DND-41 (cell line): ENCODE data around the gene KIAA1328.

Experiments
- ATAC-seq: fragments of 200-7000 bp; cut with Tn5 transposase; 3 replicates; pipeline ENCODE4 v1.9.1; 2021; ENCODE audit warnings: low read depth; ENCODE audit not compliant: insufficient read depth
- DNase-seq: peaks from one replicate; pipeline ENCODE4 v3.0.0-alpha.2; 2020
- H2AFZ ChIP-seq: 2 replicates; pipeline ENCODE4 v1.6.0; 2012; ENCODE audit warnings: low read depth, low read length
- H3K27ac ChIP-seq: 2 replicates; pipeline ENCODE4 v1.5.1; 2012; ENCODE audit warnings: low read length, inconsistent platforms
- H3K27me3 ChIP-seq: fragments of 200-600 bp; sonication (generic); 2 replicates; pipeline ENCODE4 v1.6.0; 2012; ENCODE audit warnings: low read length, mild to moderate bottlenecking, inconsistent platforms; ENCODE audit not compliant: insufficient read depth, poor library complexity
- H3K36me3 ChIP-seq: 2 replicates; pipeline ENCODE4 v1.5.1; 2012; ENCODE audit warnings: low read length, inconsistent platforms; ENCODE audit not compliant: insufficient read depth
- H3K4me1 ChIP-seq: 2 replicates; pipeline ENCODE4 v1.5.1; 2012; ENCODE audit warnings: mild to moderate bottlenecking, low read length; ENCODE audit not compliant: insufficient read depth
- H3K4me2 ChIP-seq: 2 replicates; pipeline ENCODE4 v1.6.0; 2012; ENCODE audit warnings: mild to moderate bottlenecking, moderate library complexity, low read length, inconsistent platforms; ENCODE audit not compliant: insufficient read depth
- H3K4me3 ChIP-seq, 2 experiments: fragments of 200-600 bp in 1 of 2; shearing (Covaris generic) in 1 of 2; 2 replicates each; pipeline ENCODE4 v1.5.1; 2012 to 2016; ENCODE audit warnings: inconsistent platforms in 2 of 2, low read length in 2 of 2, mild to moderate bottlenecking in 2 of 2, low read depth in 1 of 2, moderate library complexity in 1 of 2
- H3K79me2 ChIP-seq: 2 replicates; pipeline ENCODE4 v1.6.0; 2012; ENCODE audit warnings: low read length, inconsistent platforms; ENCODE audit not compliant: insufficient read depth
- H3K9ac ChIP-seq: 2 replicates; pipeline ENCODE4 v1.6.0; 2012; ENCODE audit warnings: low read depth, mild to moderate bottlenecking, inconsistent platforms, low read length, moderate library complexity
- H3K9me3 ChIP-seq: 2 replicates; pipeline ENCODE4 v1.5.1; 2012; ENCODE audit warnings: low read length, moderate library complexity, mild to moderate bottlenecking, inconsistent platforms; ENCODE audit not compliant: insufficient read depth, severe bottlenecking
- H4K20me1 ChIP-seq: 2 replicates; pipeline ENCODE4 v1.6.0; 2012; ENCODE audit warnings: low read length; ENCODE audit not compliant: insufficient read depth
- EZH2 ChIP-seq: IDR thresholded peaks from 3 replicates; pipeline ENCODE4 v1.6.1; 2012; ENCODE audit warnings: borderline replicate concordance, low read depth, mild to moderate bottlenecking, moderate library complexity, low read length, inconsistent platforms; ENCODE audit not compliant: severe bottlenecking
- TF ChIP-seq, protein P1 (sequence below): IDR thresholded peaks from 2 replicates; pipeline ENCODE4 v1.5.1; 2012; ENCODE audit warnings: borderline replicate concordance, low read length, moderate library complexity, mild to moderate bottlenecking; ENCODE audit not compliant: poor library complexity, severe bottlenecking; ENCODE audit errors: extremely low read depth

KIAA1328 gene

DNA sequence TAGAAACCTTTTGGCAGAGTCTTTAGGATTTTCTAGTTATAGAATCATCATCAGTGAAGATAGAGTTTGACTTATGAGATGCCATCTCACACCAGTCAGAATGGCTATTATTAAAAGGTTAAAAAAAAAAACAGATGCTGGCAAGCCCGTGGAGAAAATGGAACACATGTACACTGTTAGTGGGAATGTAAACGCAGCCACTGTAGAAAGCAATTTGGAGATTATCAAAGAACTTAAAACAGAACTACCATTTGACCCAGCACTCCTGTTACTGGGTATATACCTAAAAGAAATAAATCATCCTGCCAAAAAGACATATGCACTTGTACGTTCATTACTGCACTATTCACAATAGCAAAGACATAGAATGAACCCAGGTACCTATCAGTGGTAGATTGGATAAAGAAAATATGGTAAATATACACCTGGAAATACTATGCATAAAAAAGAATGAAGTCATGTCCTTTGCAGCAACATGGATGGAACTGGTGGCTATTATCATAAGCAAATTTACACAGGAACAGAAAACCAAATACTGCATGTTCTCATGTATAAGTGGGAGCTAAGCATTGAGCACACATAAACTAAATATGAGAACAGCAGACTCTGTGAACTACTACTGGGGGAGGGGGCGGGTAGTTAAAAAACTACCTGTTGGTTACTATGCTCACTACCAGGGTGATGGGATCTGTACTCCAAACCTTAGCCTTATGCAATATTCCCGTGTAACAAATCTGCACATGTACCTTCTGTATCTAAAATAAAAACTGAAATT lies 279.0 kb downstream of the KIAA1328 start:
- ATAC-seq, result no peak
- Histone ChIP-seq H3K36me3 (no peaks in the 10 kb centered on the region), H3K4me1 (no peaks in the 10 kb centered on the region), H3K9me3 (peaks cover 4% of the 10 kb centered on the region), H4K20me1 (no peaks in the 10 kb centered on the region), H3K27ac (no peak overlapping the region), H3K27me3 (no peaks in the 10 kb centered on the region), H3K9ac (no peak overlapping the region), H2AFZ (no peak overlapping the region), H3K4me2 (no peak overlapping the region), H3K79me2 (no peaks in the 10 kb centered on the region), H3K4me3 (no peak overlapping the region)
- no peak for DNase-seq
- TF ChIP-seq, protein P1, sequence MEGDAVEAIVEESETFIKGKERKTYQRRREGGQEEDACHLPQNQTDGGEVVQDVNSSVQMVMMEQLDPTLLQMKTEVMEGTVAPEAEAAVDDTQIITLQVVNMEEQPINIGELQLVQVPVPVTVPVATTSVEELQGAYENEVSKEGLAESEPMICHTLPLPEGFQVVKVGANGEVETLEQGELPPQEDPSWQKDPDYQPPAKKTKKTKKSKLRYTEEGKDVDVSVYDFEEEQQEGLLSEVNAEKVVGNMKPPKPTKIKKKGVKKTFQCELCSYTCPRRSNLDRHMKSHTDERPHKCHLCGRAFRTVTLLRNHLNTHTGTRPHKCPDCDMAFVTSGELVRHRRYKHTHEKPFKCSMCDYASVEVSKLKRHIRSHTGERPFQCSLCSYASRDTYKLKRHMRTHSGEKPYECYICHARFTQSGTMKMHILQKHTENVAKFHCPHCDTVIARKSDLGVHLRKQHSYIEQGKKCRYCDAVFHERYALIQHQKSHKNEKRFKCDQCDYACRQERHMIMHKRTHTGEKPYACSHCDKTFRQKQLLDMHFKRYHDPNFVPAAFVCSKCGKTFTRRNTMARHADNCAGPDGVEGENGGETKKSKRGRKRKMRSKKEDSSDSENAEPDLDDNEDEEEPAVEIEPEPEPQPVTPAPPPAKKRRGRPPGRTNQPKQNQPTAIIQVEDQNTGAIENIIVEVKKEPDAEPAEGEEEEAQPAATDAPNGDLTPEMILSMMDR, result no peak
- no peak for TF ChIP-seq EZH2

GRCh38 chr18:37122877-37123276 lies 293.9 kb downstream of the KIAA1328 start:
- H3K4me2 ChIP-seq, result no peak overlapping the region
- H3K9ac ChIP-seq, result no peak overlapping the region
- no peak overlapping the region for H3K4me3 ChIP-seq
- no peak for ATAC-seq
- H3K9me3 ChIP-seq, result no peaks in the 10 kb centered on the region
- no peaks in the 10 kb centered on the region for H3K36me3 ChIP-seq
- H3K27me3 ChIP-seq, result no peaks in the 10 kb centered on the region
- no peaks in the 10 kb centered on the region for H4K20me1 ChIP-seq
- TF ChIP-seq, protein P1, result no peak
- H3K27ac ChIP-seq, result no peak overlapping the region
- no peak overlapping the region for H2AFZ ChIP-seq
- H3K79me2 ChIP-seq, result no peaks in the 10 kb centered on the region
- no peaks in the 10 kb centered on the region for H3K4me1 ChIP-seq
- no peak for DNase-seq

DNA sequence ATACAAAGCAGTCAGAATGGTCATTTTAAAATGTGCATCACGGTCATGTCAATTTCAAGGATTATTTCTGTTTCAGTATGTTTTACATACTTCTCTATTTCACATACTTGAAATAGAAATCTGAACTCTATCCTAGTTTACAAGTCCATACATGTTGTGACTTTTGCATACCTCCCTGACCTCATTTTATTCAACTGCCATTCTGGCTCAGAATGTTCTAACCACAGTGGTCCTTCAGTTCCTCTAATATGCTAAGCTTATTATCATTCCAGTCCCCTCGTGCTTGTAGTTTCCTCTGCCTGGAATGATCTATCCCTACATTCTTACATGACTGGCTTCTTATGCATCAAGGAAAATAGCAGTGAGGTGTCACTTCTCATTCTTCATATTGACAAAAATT lies 295.6 kb downstream of the KIAA1328 start:
- DNase-seq (no peak), ATAC-seq (no peak)
- Histone ChIP-seq H3K4me3 (no peak overlapping the region), H3K9ac (no peak overlapping the region), H3K27ac (no peak overlapping the region), H2AFZ (no peak overlapping the region), H3K27me3 (no peaks in the 10 kb centered on the region), H3K4me1 (no peaks in the 10 kb centered on the region), H4K20me1 (no peaks in the 10 kb centered on the region), H3K9me3 (no peaks in the 10 kb centered on the region), H3K79me2 (no peaks in the 10 kb centered on the region), H3K4me2 (no peak overlapping the region), H3K36me3 (no peaks in the 10 kb centered on the region)
- no peak for TF ChIP-seq EZH2
- TF ChIP-seq, protein P1, result no peak
